HG02798 (cell line): ENCODE measurements around the gene BCL2L15.
A peak's percentile ranks its signal among the peaks of the same experiment; 100 is the strongest.

Experiments
- ATAC-seq: cut with Tn5 transposase; IDR thresholded peaks from one replicate; pipeline ENCODE4 v1.9.1; 2021; ENCODE audit warnings: mild to moderate bottlenecking; ENCODE audit not compliant: unreplicated experiment, poor library complexity

Gene BCL2L15

DNA sequence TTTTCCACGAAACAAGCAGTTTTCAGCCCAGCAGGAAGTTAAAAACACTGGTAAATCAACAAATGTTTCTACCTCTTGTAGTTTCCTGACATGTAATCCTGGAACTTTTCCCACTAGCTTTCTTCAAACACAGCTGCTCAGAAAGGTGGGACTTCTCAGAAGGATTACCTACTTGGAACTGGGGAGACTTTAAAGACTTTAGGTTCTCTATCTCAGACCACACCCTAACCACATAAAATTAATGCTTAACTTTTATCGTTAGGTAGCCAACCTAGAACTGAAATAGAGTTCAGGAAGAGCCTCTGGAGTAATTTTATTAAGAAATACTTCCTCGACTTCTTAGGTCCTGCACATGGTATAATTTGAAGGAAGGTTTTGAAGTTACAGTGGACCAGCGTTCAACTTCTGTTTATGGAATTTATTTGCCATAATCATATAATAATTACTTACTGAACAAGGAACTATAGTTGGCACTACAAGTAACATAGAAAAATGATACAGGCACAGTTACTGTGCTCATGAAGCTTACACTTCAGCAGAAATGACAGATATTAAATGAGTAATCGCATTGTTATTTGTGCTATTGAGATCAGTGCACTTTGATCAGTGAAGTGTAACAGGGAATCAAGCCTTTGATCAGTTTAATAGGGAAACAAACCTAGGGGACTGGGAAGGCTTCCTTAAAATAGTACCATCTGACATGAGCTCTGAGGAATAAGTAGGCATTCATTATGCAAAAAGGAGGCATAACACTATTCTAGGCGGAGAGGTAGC is at the start of gene BCL2L15:
BCL2L15 (minus strand) TSS at position 180 of the 774 bp plus-strand sequence. CDS start 206 bp downstream, outside the sequence.
- no peak for ATAC-seq

DNA sequence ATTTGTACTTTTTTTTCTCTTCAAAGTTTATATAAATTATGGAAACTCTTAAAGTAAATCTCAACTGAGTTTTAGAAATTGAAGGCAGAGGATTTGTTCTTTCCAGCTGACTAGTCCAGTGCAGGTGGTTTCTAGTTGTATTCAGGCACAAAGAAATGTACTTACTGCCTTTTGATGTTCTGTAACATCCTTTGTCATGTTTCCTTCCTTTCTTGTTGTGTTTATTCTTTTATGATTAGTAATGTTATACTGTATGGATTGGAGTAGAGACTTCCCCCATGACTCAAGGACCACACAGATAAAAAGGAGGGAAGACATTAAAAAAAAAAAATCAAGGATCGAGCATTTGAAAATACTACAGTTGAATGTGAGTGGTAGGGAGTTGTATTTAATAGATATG is 49.8 kb upstream of the BCL2L15 start:
- ATAC-seq = no peak

- no peak for ATAC-seq
These were observed 48.6 kb upstream of the BCL2L15 start for GRCh38 chr1:113935970-113936369.

DNA sequence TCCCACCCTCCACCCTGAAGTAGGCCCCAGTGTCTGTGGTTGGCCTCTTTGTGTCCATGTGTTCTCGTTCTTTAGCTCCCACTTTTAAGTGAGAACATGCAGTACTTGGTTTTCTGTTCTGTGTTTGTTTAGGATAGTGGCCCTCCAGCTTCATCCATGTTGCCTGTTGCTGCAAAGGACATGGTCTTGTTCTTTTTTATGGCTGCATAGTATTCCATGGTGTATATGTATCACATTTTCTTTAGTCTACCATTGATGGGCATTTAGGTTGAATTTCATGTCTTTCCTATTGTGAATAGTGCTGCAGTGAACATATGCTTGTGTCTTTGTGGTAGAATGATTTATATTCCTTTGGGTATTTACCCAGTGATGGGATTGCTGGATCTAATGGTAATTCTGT is 47.8 kb upstream of the BCL2L15 start:
- ATAC-seq = no peak

DNA sequence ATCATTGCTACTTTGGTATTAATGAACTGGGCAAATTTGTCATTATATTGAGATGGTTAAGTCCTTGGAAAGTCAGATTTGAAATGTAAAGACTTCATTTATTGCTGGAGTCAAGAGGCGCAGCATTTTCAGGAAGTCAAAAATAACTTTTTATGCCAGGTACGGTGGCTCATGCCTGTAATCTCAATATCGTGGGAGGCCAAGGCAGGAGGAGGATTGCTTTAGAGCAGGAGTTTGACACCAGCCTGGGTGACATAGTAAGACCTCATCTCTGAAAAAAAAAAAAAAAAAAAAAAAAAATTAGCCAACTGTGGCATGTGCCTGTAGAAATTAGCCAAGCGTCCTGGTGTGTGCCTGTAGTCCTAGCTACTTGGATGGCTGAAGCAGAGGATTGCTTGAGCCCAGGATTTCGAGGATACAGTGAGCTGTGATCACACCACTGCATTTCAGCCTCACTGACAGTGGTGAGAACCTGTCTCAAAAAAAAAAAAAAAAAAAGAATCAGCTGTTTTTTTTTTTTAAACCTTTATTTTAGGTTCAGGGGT is 47.2 kb upstream of the BCL2L15 start:
- no peak for ATAC-seq

GRCh38 chr1:113934006-113934405 is 46.6 kb upstream of the BCL2L15 start:
- ATAC-seq = no peak

DNA sequence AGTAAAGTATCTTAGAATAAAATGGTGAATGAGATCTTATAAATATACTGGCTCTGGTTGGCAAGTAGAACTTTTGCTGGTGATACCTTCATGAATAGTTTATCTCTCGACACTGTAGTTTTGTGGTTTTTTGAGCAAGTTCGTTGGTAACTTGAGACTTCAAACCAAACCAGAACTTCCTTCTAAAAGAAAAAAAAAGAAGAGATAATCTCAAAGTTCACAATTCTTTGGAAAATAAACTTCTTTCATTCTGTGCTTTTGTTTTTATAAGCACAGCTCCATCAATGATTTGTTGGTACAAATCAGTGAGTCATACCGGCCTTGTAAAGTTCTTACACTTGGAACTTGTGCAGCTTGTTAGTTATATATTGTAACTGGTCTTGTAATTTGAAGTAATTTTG is 44.1 kb upstream of the BCL2L15 start:
- no peak for ATAC-seq

GRCh38 chr1:113930499-113931161 is 43.2 kb upstream of the BCL2L15 start:
- peak; percentile 21 for ATAC-seq

DNA sequence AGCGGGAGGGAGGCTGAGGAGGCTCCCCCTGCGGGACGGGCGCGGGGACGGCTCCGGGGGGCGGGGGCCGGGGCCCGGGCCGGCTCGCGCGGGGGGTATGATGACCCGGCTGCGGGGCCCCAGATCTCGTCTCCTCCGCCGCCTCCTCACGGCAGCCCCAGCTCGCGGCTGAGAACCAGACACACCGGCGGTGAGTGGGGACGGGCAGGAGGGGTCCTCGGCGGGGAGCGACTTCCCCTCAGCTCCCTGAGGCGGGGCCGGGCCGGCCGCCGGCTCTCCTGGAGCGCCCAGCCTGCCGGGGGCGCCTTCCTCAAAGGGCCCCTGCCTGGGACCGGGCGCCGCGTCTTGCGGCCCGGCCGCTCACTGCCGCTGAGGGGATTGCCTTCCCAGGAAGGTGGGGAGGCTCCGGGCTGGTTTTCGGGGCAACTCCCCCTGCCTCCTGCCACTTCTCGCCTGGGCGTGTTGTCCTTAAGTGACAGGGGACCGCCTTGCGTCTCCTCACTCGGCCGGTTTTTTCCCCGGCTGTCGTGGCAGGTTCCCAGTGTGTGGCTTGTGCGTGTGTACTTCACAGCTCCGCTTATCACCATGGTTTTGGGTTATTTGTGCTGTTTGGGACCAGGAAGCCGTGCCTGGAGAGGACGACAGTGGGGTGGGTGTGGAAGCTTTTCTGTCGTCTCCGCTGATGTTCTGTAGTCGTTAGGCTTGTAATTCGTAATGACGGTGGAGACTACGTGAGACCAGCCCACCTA is 42.5 kb upstream of the BCL2L15 start:
- ATAC-seq = peak; percentile 41

- peak; percentile 77 for ATAC-seq
These were observed 41.8 kb upstream of the BCL2L15 start, which contains the start of gene HIPK1 for GRCh38 chr1:113928941-113929749. Gene HIPK1, plus strand, starts transcription at chr1:113929324.

DNA sequence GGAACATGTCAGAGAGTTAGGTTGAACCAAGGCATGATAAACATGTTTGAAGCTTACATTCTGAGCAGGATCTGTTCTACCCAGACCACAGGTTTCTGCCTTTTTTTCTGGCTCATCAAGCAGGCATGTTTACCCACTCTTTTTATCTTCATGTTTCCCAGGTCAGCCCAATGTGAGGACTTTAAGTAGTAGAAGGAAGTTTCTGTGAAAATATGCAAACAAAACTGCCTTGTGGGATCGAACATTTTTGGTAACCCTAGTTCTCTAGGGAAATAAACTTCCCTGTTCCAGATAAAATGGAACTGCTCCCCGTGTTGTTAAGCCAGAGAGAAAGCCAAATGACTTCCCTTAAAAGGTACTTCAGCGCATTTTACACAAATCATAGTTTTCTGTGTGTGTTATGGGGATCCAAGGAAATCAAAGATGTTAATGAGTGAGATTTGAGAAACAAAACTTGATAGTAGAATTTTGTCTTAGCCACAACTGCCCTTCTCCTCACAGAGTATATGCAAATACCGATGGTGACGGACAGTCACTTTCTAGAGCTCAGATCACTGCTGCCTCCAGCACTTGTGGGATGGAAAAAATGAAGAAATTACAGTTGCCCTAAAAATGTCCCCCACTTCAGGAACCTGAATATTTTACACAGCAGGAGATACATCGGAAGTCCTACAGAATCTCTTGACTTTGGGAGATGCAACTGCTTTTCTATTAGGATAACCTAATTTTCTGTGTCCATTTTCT is 41.0 kb upstream of the BCL2L15 start:
- ATAC-seq = peak; percentile 27

DNA sequence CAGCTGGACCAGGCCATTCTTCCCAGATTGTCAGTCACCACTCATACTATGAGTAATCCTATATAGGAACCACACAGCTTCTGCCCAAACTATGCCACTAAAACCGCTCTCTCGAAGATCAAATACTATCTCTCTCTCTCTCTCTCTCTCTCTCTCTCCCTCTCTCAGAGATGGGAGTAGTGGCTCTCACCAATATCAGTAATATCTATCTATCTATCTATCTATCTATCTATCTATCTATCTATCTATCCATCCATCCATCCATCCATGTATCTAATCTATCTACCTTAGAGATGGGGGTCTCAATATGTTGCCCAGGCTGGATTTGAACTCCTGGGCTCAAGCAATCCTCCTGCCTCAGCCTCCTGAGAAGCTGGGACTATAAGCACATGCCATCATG is 37.1 kb upstream of the BCL2L15 start:
- no peak for ATAC-seq

DNA sequence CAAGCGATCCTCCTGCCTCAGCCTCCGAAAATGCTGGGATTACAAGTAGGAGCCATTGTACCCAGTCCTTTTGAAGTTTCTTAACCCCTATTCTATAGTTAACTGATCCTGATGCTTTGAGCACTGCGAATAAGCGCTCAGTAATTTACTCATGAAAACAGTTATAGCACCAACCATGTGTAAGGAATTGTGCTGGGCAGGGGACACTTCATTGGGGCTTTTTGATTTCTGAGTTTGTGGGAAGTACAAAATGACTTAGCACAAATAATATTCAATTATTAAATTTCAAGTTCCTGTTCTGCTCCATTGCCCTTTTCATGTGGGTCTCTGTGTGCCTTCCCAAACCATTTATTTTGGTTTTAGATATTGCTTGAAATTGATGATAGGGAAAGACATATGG is 35.6 kb upstream of the BCL2L15 start:
- no peak for ATAC-seq

GRCh38 chr1:113918243-113918642 is 30.9 kb upstream of the BCL2L15 start:
- ATAC-seq = no peak

DNA sequence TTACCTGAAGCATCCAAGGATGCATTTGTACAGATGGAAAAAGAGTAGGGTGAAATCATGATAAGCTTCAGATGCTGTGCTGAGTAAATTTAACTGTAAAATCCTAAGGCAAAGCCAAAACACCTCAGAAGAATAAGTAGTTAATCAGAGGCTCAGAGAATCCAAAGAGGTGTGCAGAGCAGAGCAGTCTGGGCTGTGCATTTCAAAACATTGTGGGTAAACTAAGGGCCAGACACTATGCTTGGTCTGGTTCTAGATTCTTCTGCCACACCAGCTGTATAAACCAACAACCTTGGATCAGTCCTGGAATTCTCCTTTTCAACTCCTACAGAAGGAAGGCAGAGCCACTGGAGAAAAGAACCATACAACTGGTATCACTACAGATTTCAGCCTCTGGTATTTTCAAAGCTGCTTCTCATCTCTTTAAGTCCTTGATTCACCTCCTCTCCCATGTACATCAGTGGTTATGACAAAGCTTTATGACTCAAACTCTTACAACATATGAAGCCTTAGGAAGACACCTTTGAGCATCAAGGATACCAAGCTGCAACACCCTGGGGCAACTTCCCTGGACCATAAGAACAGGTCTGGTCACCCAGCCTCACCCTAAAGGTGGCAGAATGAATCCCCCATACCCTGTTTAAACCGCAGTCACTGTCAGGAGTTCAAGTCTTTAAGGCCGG is 30.2 kb upstream of the BCL2L15 start:
- no peak for ATAC-seq

- no peak for ATAC-seq
These were observed 29.6 kb upstream of the BCL2L15 start for GRCh38 chr1:113916974-113917373.

- ATAC-seq = no peak
These were observed 26.7 kb upstream of the BCL2L15 start for GRCh38 chr1:113913887-113914664.

GRCh38 chr1:113913312-113913668 is 25.9 kb upstream of the BCL2L15 start:
- no peak for ATAC-seq
